Measurements from ENCODE around the gene CSPG4.

GRCh38 chr15:75625542-75626347, 86.9 kb downstream of the CSPG4 start, which contains the start of gene SNUPN:
- TF ChIP-seq, protein P1, sequence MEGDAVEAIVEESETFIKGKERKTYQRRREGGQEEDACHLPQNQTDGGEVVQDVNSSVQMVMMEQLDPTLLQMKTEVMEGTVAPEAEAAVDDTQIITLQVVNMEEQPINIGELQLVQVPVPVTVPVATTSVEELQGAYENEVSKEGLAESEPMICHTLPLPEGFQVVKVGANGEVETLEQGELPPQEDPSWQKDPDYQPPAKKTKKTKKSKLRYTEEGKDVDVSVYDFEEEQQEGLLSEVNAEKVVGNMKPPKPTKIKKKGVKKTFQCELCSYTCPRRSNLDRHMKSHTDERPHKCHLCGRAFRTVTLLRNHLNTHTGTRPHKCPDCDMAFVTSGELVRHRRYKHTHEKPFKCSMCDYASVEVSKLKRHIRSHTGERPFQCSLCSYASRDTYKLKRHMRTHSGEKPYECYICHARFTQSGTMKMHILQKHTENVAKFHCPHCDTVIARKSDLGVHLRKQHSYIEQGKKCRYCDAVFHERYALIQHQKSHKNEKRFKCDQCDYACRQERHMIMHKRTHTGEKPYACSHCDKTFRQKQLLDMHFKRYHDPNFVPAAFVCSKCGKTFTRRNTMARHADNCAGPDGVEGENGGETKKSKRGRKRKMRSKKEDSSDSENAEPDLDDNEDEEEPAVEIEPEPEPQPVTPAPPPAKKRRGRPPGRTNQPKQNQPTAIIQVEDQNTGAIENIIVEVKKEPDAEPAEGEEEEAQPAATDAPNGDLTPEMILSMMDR (IDR thresholded peaks at IDR 0.05): peak in 1 of 3 experiments; percentile 22
- TF ChIP-seq POLR2A (IDR thresholded peaks at IDR 0.05): peak; percentile 28
